HepG2 (cell line): Measurements from ENCODE around the gene KDM3B. TPM values are rescaled to one million over a fixed set of nuclear protein-coding genes. Genes with fewer than 3 reads are reported as not detected.

Experiments
- ATAC-seq: fragments of 200-7000 bp; cut with Tn5 transposase; 3 replicates; pipeline ENCODE4 v1.9.1; 2020; ENCODE audit warnings: mild to moderate bottlenecking, moderate library complexity
- BruUV-seq: library from RNA; stranded (reverse); fragments of 400-500 nt; replicated peaks from 2 replicates; lab custom pipeline; 2021; lab: Mats Ljungman, UMichigan
- CTCF ChIA-PET: fragments of 300-600 bp; formaldehyde crosslinking; extraction: SDS; loops from one replicate; lab custom pipeline; 2021; ENCODE audit warnings: low total read pairs, inconsistent platforms, low intra/inter-chr PET ratio; lab: Yijun Ruan, JAX
- POLR2A ChIA-PET: fragments of 350-600 bp; sonication (Branson Sonifier 250); formaldehyde crosslinking; loops from one replicate; lab custom pipeline; 2020; ENCODE audit warnings: antibody characterized with exemption, inconsistent platforms; lab: Yijun Ruan, JAX
- DNase-seq: peaks from one replicate; pipeline ENCODE4 v3.0.0-alpha.2; 2015; ENCODE audit warnings: low spot score
- FAIRE-seq: peaks from 3 replicates; lab custom pipeline; 2011; peaks lifted over from hg19 to GRCh38; lab: Jason Lieb, UNC
- H2AFZ ChIP-seq: one replicate; pipeline ENCODE4 v1.6.1; 2011; ENCODE audit warnings: low read length, inconsistent platforms
- H3K27ac ChIP-seq: fragments of 300-600 bp; 3 replicates; pipeline ENCODE4 v1.8.0; 2011; ENCODE audit warnings: mixed run types, mild to moderate bottlenecking, mixed read lengths, low read length, inconsistent platforms; ENCODE audit not compliant: insufficient read depth; ENCODE audit errors: extremely low read length
- H3K27me3 ChIP-seq, 2 experiments: fragments of 200-600 bp in 1 of 2; 2 replicates in 1 of 2; 3 replicates in 1 of 2; pipeline versions ENCODE4 v1.6.0 to v1.8.0; 2011; ENCODE audit warnings: low read length in 2 of 2, mild to moderate bottlenecking in 2 of 2, moderate library complexity in 2 of 2, inconsistent platforms in 1 of 2; ENCODE audit not compliant: insufficient read depth in 2 of 2, control insufficient read depth in 1 of 2
- H3K36me3 ChIP-seq, 2 experiments: fragments of 200-600 bp in 1 of 2; replicated peaks in 1 of 2; 2 replicates in 1 of 2; 3 replicates in 1 of 2; pipeline versions ENCODE4 v1.5.1 to v1.8.0; 2011; ENCODE audit warnings: low read length in 2 of 2, inconsistent platforms in 1 of 2; ENCODE audit not compliant: insufficient read depth in 2 of 2, control insufficient read depth in 1 of 2
- H3K4me1 ChIP-seq: 2 replicates; pipeline ENCODE4 v1.5.1; 2012; ENCODE audit warnings: low read length, inconsistent platforms; ENCODE audit not compliant: insufficient read depth
- H3K4me2 ChIP-seq: 2 replicates; pipeline ENCODE4 v1.6.0; 2011; ENCODE audit warnings: low read depth, low read length, inconsistent platforms
- H3K4me3 ChIP-seq, 3 experiments: fragments of 200-600 bp in 1 of 3; sonication (generic), shearing (Covaris generic) in 1 of 3; replicated peaks in 1 of 3; 2 replicates each; pipeline ENCODE4 v1.5.1; 2011 to 2016; ENCODE audit warnings: low read length in 3 of 3, inconsistent platforms in 2 of 3, low read depth in 2 of 3, mild to moderate bottlenecking in 2 of 3, control low read depth in 1 of 3, mixed read lengths in 1 of 3; ENCODE audit not compliant: insufficient read depth in 1 of 3
- H3K79me2 ChIP-seq: one replicate; pipeline ENCODE4 v1.6.1; 2011; ENCODE audit warnings: low read length, inconsistent platforms; ENCODE audit not compliant: insufficient read depth
- H3K9ac ChIP-seq: 2 replicates; pipeline ENCODE4 v1.6.0; 2011; ENCODE audit warnings: mild to moderate bottlenecking, low read depth, low read length, inconsistent platforms; ENCODE audit not compliant: insufficient read depth
- H3K9me3 ChIP-seq: 2 replicates; pipeline ENCODE4 v1.5.1; 2012; ENCODE audit warnings: mild to moderate bottlenecking, low read length
- H4K20me1 ChIP-seq: 2 replicates; pipeline ENCODE4 v1.6.0; 2011; ENCODE audit warnings: inconsistent platforms, mild to moderate bottlenecking, low read length, moderate library complexity; ENCODE audit not compliant: insufficient read depth
- AGO2 ChIP-seq: fragments of 200-400 bp; formaldehyde crosslinking; optimal IDR thresholded peaks from 2 replicates; pipeline ENCODE3; 2017; ENCODE audit warnings: mild to moderate bottlenecking, low read depth, low read length, moderate library complexity
- EP300 ChIP-seq, 3 experiments: sonication (generic) in 1 of 3; formaldehyde crosslinking in 1 of 3; IDR thresholded peaks; 2 replicates each; pipeline versions ENCODE4 v1.5.1 to v1.6.1; 2011 to 2020; ENCODE audit warnings: low read depth in 2 of 3, low read length in 2 of 3, borderline replicate concordance in 1 of 3, improper control_type of control experiment in 1 of 3, mild to moderate bottlenecking in 1 of 3, missing genetic modification reagents in 1 of 3, moderate library complexity in 1 of 3
- MNT ChIP-seq: fragments of 450-650 bp; IDR thresholded peaks from 2 replicates; pipeline ENCODE4 v1.6.1; 2016
- YEATS4 ChIP-seq: sonication (generic); formaldehyde crosslinking; IDR thresholded peaks from 2 replicates; pipeline ENCODE4 v1.4.0; 2020; ENCODE audit warnings: missing genetic modification reagents, borderline replicate concordance
- ZFY ChIP-seq: sonication (generic); formaldehyde crosslinking; IDR thresholded peaks from 2 replicates; pipeline ENCODE4 v1.4.0; 2020; ENCODE audit warnings: missing genetic modification reagents
- ZNF574 ChIP-seq: sonication (generic); formaldehyde crosslinking; IDR thresholded peaks from 2 replicates; pipeline ENCODE4 v1.4.0; 2020; ENCODE audit warnings: missing genetic modification reagents
- ZNF605 ChIP-seq: sonication (generic); formaldehyde crosslinking; IDR thresholded peaks from 2 replicates; pipeline ENCODE4 v1.8.0; 2022; ENCODE audit warnings: mild to moderate bottlenecking, missing genetic modification reagents
- WGBS: methylation state at CpG from one replicate; pipeline ENCODE4 v1.1.6; 2017; ENCODE audit warnings: low lambda C conversion rate; 5-methylcytosine and 5-hydroxymethylcytosine counted together
- in situ Hi-C: cut with HindIII; loops from 2 replicates; pipeline ENCODE4 v1.10.0; 2017; ENCODE audit warnings: low pct_unique_long_range_greater_than_20kb; ENCODE audit not compliant: extremely low pct_ligation_motif_present
- intact Hi-C: fragments of 100-400 bp; cut with micrococcal nuclease; formaldehyde crosslinking; loops from one replicate; pipeline ENCODE4 v1.10.0; 2022; ENCODE audit not compliant: unreplicated experiment
- polyA plus RNA-seq, 8 experiments: library from polyadenylated mRNA; depleted of rRNA in 3 of 8; stranded (reverse) in 7 of 8; unstranded in 1 of 8; fragments of >200 nt; fragmentation: Illumina TruSeq in 4 of 8; extraction: Trizol in 4 of 8; gene quantifications; 2 replicates each; pipeline versions ENCODE4 v1.2.1 to v1.2.3, GENCODE V29; 2011 to 2016; ENCODE audit warnings: low read depth in 4 of 8, missing spikeins in 1 of 8, mixed read lengths in 1 of 8; ENCODE audit not compliant: insufficient read depth in 1 of 8
- total RNA-seq, 5 experiments: library from RNA; depleted of rRNA; stranded (reverse); fragments of >200 nt; fragmentation: Illumina TruSeq; extraction: Trizol; gene quantifications; 2 replicates each; pipeline ENCODE4 v1.2.3, GENCODE V29; 2016; ENCODE audit warnings: low read depth in 1 of 5
- TF ChIP-seq, protein P1 (sequence below): IDR thresholded peaks from 2 replicates; pipeline ENCODE4 v1.6.1; 2016; ENCODE audit warnings: low read depth, control low read depth
- TF ChIP-seq, protein P2 (sequence below): sonication (generic); formaldehyde crosslinking; IDR thresholded peaks from 2 replicates; pipeline ENCODE4 v1.4.0; 2020; ENCODE audit warnings: low read depth, mild to moderate bottlenecking, missing genetic modification reagents

Gene KDM3B
- total and polyA plus RNA-seq, 2 of the 13 experiments (the other 11 are each of a cell fraction or from before 2014, with no cell fraction given), result 19.7 to 34.3 TPM

- TF ChIP-seq, protein P1, sequence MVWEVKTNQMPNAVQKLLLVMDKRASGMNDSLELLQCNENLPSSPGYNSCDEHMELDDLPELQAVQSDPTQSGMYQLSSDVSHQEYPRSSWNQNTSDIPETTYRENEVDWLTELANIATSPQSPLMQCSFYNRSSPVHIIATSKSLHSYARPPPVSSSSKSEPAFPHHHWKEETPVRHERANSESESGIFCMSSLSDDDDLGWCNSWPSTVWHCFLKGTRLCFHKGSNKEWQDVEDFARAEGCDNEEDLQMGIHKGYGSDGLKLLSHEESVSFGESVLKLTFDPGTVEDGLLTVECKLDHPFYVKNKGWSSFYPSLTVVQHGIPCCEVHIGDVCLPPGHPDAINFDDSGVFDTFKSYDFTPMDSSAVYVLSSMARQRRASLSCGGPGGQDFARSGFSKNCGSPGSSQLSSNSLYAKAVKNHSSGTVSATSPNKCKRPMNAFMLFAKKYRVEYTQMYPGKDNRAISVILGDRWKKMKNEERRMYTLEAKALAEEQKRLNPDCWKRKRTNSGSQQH (CRISPR knock-in tag), result no peak
Measured at GRCh38 chr5:138438003-138438723, 85.7 kb downstream of the KDM3B start (continued).

DNA sequence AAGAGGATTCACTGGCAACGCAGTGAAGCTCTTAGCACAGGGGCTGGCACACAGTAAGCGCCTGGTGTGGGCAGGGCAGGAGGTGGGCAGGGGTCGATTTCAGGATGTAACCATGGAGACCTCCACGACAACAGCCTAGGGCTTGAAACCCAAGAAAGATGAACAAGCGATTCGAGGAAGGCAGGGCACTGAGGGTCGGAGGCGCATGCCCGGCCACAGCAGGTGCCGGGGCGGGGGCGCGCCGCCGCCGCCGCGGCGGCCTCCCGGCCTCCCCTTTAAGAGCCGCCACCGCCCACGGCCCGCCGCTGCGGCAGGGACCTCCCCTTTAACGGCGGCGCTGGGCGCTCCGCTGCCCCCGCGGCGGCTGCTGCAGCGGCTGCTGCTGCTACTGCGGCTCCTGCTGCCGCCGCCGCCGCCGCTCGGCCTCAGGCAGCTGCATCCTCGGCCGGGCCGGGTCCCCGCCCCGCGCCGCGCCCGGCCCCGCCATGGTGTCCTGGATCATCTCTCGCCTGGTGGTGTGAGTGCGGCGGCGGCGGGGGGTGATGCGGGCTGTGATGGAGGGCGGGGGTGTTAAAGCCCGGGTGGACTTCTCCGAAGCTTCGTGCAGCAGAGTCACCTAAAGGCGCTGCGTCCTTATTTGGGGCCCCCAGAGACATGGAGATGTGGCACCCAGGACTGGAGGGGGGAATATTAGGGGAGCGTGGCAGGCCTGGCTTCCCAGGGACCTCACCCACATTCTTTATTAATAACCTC is 86.4 kb downstream of the KDM3B start, which contains the start of gene REEP2:
Gene REEP2, plus strand, starts transcription at position 334 of the 753 bp plus-strand sequence. Its CDS starts 152 bp downstream, at position 486.
- no peaks in the 10 kb centered on the region for H3K9me3 ChIP-seq
- FAIRE-seq (no peak), DNase-seq (no peak), ATAC-seq (peak; percentile 67)
- no peak within 1 kb of the TSS for H3K27ac ChIP-seq
- intact Hi-C loops (no loop called here), in situ Hi-C loops (no loop called here)
- peak within 1 kb of the TSS; percentile 68 to 77 (median 76) for H3K4me3 ChIP-seq
- no TSS peak for BruUV-seq
- H3K4me2 ChIP-seq, result peak within 1 kb of the TSS; percentile 99
- H3K79me2 ChIP-seq, result no peaks in the 10 kb centered on the region
- no peaks in the 10 kb centered on the region for H4K20me1 ChIP-seq
- POLR2A ChIA-PET, result no interaction called here
- H3K9ac ChIP-seq, result peak within 1 kb of the TSS; percentile 49
- WGBS, result 13% methylated on average over 9 of the region's 65 CpGs
- CTCF ChIA-PET, result no interaction called here
- H3K36me3 ChIP-seq, result peaks cover 2 to 18% of the 10 kb centered on the region in 2 experiments
- peak within 1 kb of the TSS; percentile 78 for H2AFZ ChIP-seq
- H3K27me3 ChIP-seq, result no peaks in the 10 kb centered on the region; a peak in 1 of 5 replicates
- peaks cover 35% of the 10 kb centered on the region for H3K4me1 ChIP-seq
- TF ChIP-seq MNT (no peak), ZNF574 (0 out of 2 replicates have a peak, but pooled peaks have one; percentile 12), AGO2 (peak; percentile 21), EP300 (IDR thresholded peaks at IDR 0.05; ENCODE audit: low read depth in 2 of 2, low read length in 2 of 2) (no peak), EP300 (CRISPR knock-in tag; IDR thresholded peaks at IDR 0.05; ENCODE audit: borderline replicate concordance) (no peak), ZFY (CRISPR knock-in tag) (peak; percentile 14; the same call in 1 of the 2 replicates), YEATS4 (CRISPR knock-in tag) (peak; percentile 35; the same call in 1 of the 2 replicates), ZNF605 (0 out of 2 replicates have a peak, but pooled peaks have one; percentile 2)
- TF ChIP-seq, protein P2, sequence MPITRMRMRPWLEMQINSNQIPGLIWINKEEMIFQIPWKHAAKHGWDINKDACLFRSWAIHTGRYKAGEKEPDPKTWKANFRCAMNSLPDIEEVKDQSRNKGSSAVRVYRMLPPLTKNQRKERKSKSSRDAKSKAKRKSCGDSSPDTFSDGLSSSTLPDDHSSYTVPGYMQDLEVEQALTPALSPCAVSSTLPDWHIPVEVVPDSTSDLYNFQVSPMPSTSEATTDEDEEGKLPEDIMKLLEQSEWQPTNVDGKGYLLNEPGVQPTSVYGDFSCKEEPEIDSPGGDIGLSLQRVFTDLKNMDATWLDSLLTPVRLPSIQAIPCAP (CRISPR knock-in tag), result no peak
